ENCODE measurements around the gene CD274.

The CD274 gene

DNA sequence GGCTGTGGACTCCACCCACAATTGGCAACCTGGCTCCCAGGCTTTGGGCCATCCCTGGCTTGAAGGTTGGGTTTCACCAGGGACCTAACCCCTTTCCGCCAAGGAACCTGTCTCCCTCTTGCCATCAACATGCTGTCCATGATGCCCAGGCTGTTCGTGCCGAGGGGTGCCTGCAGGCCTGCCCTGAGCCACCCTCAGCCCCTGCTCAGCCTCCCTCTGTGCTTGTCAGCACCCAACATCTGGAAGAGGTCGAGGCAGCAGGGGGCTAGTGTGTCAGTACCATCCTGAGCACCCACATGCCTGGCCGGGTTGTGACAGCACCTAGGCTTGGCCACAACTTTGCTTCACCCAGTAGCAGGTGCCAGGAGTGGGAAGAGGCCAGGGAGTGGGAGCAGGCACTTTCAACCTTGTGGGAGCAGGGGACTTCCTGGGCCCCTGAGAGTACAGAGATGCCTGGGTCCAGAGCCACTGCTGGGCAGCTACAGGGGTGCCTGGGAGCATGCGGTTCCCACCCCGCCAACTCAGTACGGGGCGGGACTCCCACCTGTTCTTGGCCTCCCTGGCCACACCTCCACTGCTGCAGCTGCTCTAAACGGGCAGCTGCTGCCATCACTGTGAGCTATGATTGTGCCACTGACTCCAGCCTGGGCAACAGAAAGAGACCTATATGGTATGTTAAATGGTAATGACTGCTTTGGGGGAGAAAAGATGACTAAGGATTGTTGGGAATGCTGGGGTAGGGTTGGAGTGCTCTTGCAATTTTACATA lies 66.3 kb downstream of the CD274 start:
- TF ChIP-seq, protein P1, sequence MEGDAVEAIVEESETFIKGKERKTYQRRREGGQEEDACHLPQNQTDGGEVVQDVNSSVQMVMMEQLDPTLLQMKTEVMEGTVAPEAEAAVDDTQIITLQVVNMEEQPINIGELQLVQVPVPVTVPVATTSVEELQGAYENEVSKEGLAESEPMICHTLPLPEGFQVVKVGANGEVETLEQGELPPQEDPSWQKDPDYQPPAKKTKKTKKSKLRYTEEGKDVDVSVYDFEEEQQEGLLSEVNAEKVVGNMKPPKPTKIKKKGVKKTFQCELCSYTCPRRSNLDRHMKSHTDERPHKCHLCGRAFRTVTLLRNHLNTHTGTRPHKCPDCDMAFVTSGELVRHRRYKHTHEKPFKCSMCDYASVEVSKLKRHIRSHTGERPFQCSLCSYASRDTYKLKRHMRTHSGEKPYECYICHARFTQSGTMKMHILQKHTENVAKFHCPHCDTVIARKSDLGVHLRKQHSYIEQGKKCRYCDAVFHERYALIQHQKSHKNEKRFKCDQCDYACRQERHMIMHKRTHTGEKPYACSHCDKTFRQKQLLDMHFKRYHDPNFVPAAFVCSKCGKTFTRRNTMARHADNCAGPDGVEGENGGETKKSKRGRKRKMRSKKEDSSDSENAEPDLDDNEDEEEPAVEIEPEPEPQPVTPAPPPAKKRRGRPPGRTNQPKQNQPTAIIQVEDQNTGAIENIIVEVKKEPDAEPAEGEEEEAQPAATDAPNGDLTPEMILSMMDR (IDR thresholded peaks at IDR 0.05; ENCODE audit: low read depth, low read length, missing control alignments): no peak
- no peak for DNase-seq (ENCODE audit: low read depth)
- no peak overlapping the region for H3K4me3 ChIP-seq (ENCODE audit: low read depth, low read length)

DNA sequence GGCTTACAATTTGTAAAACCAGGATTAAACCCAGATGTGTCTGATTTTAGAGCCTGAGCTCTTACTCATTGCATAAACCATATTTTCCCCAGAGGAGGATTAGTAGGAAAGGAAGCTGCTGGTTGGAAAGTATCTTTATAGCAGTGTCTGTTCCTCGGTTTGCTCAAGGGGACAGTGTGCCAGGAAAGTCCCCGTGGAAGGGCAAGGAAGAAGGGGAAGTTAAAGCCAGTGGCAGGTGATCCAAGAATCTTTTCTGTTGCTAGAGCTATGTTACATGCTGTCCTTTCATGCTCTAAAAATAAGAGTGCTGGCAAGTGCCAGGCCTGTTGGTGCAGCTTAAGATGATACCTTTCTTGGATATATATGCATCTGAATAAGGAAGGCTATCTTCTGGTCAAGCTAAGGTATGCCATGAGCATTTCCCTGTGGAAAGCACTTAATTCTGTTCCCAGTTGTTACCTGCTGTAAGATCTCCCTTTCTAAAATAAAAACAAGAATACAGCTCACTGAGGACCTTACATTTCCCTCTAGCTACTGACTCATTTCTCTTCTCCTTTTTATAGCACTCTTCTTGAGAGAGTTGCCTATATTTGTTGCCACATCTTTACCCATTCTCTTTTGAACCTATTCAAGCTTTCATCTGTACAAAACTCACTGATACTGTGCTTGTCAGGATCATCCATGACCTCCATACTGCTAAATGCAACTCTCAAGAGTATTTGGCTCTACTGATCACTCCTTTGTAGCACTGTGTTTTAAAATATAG lies 68.0 kb downstream of the CD274 start:
- no peak for DNase-seq (ENCODE audit: low read depth)
- H3K4me3 ChIP-seq (ENCODE audit: low read depth, low read length): no peak overlapping the region
- TF ChIP-seq, protein P1 (IDR thresholded peaks at IDR 0.05; ENCODE audit: low read depth, low read length, missing control alignments): no peak

DNA sequence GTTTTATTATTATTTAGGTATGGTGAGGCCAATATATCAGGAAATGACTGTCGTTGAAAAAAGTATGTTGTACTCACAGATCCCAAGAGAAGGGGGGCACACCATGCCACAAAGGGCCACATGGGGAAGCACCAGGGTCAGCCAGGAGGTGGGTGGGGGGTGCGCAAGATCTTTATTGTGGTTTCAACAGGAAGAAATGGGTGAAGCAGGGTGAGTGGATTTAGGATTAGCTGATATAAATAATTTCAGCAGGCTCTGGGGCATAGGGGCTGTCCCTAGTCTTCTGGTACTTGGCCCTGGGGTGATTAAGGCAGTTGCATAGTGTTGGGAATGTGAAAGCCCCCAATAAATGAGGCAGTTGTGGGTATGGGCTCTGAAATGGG lies 68.6 kb downstream of the CD274 start:
- DNase-seq (ENCODE audit: low read depth): no peak
- H3K4me3 ChIP-seq (ENCODE audit: low read depth, low read length): no peak overlapping the region
- TF ChIP-seq, protein P1 (IDR thresholded peaks at IDR 0.05; ENCODE audit: low read depth, low read length, missing control alignments): no peak

Data from GM12864 (cell line).